Pancreas (tissue), 10 donors: ENCODE data around the gene SH3RF3. TPM values are rescaled to one million over a fixed set of nuclear protein-coding genes. Genes with fewer than 3 reads are reported as not detected.

Experiments used
- ATAC-seq, 4 donors: fragments of 200-7000 bp; cut with Tn5 transposase; one replicate each; pipeline versions ENCODE4 v1.8.0 to v1.9.1; 2020; ENCODE audit warnings: mild to moderate bottlenecking in 4 of 4, moderate library complexity in 4 of 4
- DNase-seq, 6 donors: peaks; one replicate each; pipeline ENCODE4 v3.0.0-alpha.2; 2020
- FAIRE-seq: peaks from 2 replicates; lab custom pipeline; 2012; peaks lifted over from hg19 to GRCh38; lab: Jason Lieb, UNC
- H3K27ac ChIP-seq, 4 donors: fragments of 200-600 bp; sonication (generic); 1 replicate in 3 of 4; 2 replicates in 1 of 4; pipeline versions ENCODE4 v1.5.0 to v1.8.0; 2020
- H3K27me3 ChIP-seq, 4 donors: fragments of 200-600 bp; one replicate each; pipeline ENCODE4 v1.8.0; 2021
- H3K36me3 ChIP-seq, 3 donors: fragments of 200-600 bp; sonication (generic) in 1 of 3; one replicate each; pipeline versions ENCODE4 v1.5.0 to v1.8.0; 2020 to 2021
- H3K4me1 ChIP-seq, 3 donors: fragments of 200-600 bp; one replicate each; pipeline ENCODE4 v1.8.0; 2021
- H3K4me3 ChIP-seq, 4 donors: fragments of 200-600 bp; sonication (generic) in 2 of 4; one replicate each; pipeline versions ENCODE4 v1.5.0 to v1.8.0; 2020 to 2021
- H3K9me3 ChIP-seq, 4 donors: fragments of 200-600 bp; one replicate each; pipeline ENCODE4 v1.8.0; 2021
- CTCF ChIP-seq, 4 donors: fragments of 200-600 bp; sonication (generic) in 3 of 4; IDR thresholded peaks; one replicate each; pipeline versions ENCODE4 v1.5.0 to v1.8.0; 2021; ENCODE audit warnings: antibody characterized with exemption in 4 of 4
- WGBS, 2 donors: extraction: QIAGEN DNeasy Blood & Tissue Kit; methylation state at CpG; one replicate each; pipeline ENCODE4 v1.1.7; 2013; 5-methylcytosine and 5-hydroxymethylcytosine counted together
- intact Hi-C, 3 donors: fragments of 100-400 bp; cut with DNase I; formaldehyde crosslinking; loops; one replicate each; pipeline versions ENCODE4 v1.11.1 to v1.14.2; 2022
- polyA plus RNA-seq, 2 donors: library from polyadenylated mRNA; stranded (reverse); fragments of 200-250 nt; gene quantifications; one replicate each; pipeline ENCODE4 v1.2.3, GENCODE V29; 2013
- total RNA-seq, 6 donors: library from RNA; stranded (reverse); fragmentation: NEBNext Ultra II Directional in 4 of 6; extraction: Animal tissue kit (Norgen Biotek cat#: 25700) in 4 of 6; gene quantifications; one replicate each; pipeline versions ENCODE4 v1.2.1 to v1.2.4, GENCODE V29; 2021 to 2023
- donor health status: healthy with polysubstance abuse.
- donor health status: DM: no; HTN: no; CAD: no; lungs with moderate emphysema.
- donor health status: DM: no; HTN: no; CAD: no.
- donor health status: control.
- donor health status: control.
- donor health status: Bipolar disorder and iron deficiency.
- donor health status: DM: yes; HTN: yes; CAD: no.
- donor health status: DM: no; HTN: no; CAD: no.
- donor health status: DM: no; HTN: no; CAD: no.
- donor health status: DM: yes; HTN: yes; CAD: no.

SH3RF3 gene
- total and polyA plus RNA-seq, 8 donors = 1.1 to 3.5 (median 1.8) TPM

GRCh38 chr2:109333414-109334210, 204.6 kb downstream of the SH3RF3 start:
- H3K4me1 ChIP-seq = no peaks in the 10 kb centered on the region
- no peaks in the 10 kb centered on the region for H3K36me3 ChIP-seq
- H3K9me3 ChIP-seq = no peaks in the 10 kb centered on the region
- ATAC-seq (peak in 1 of 4 donors; percentile 35), DNase-seq (no peak), FAIRE-seq (no peak)
- 65 to 76% methylated on average over 7 of the region's 7 CpGs for WGBS, 2 donors
- no peaks in the 10 kb centered on the region for H3K27me3 ChIP-seq
- intact Hi-C loops = no loop called here
- no peak overlapping the region for H3K27ac ChIP-seq
- H3K4me3 ChIP-seq = no peak overlapping the region
- TF ChIP-seq CTCF (IDR thresholded peaks at IDR 0.05) = no peak

GRCh38 chr2:109335631-109336176, 206.7 kb downstream of the SH3RF3 start:
- Histone ChIP-seq H3K9me3 (no peaks in the 10 kb centered on the region), H3K27ac (no peak overlapping the region), H3K4me3 (no peak overlapping the region), H3K4me1 (no peaks in the 10 kb centered on the region), H3K36me3 (no peaks in the 10 kb centered on the region), H3K27me3 (no peaks in the 10 kb centered on the region)
- ATAC-seq (no peak), DNase-seq (no peak), FAIRE-seq (no peak)
- no peak for TF ChIP-seq CTCF (IDR thresholded peaks at IDR 0.05)
- intact Hi-C loops = no loop called here
- WGBS, 2 donors = 74 to 81% methylated on average over 12 of the region's 12 CpGs

DNA sequence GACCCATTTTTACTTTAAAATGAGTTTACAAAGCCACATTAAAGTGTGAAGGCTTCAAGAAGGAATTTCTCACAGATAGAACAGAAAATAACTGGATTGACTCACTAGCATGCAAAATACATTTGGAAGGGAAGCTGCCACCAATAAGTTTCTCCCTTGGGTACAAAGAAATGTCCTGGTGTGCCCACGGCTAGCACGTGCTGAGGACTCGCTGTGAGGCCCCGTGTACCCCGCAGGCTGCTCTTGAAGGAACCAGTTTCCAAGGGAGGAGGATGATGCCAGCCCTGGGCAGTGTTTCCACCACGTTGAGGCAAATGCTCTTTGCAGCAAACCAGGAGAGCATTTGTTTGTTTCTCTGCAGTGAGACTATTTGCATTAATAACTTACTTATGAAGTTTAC, 207.3 kb downstream of the SH3RF3 start:
- ATAC-seq (no peak), FAIRE-seq (no peak), DNase-seq (no peak)
- H3K4me1 ChIP-seq = no peaks in the 10 kb centered on the region
- no peak overlapping the region for H3K27ac ChIP-seq
- no peak overlapping the region for H3K4me3 ChIP-seq
- H3K27me3 ChIP-seq = no peaks in the 10 kb centered on the region
- intact Hi-C loops = no loop called here
- no peak for TF ChIP-seq CTCF (IDR thresholded peaks at IDR 0.05)
- H3K9me3 ChIP-seq = no peaks in the 10 kb centered on the region
- WGBS, 2 donors = 29 to 54% methylated on average over 6 of the region's 6 CpGs
- H3K36me3 ChIP-seq = no peaks in the 10 kb centered on the region

GRCh38 chr2:109337221-109337620, 208.2 kb downstream of the SH3RF3 start:
- Histone ChIP-seq H3K9me3 (no peaks in the 10 kb centered on the region), H3K27me3 (no peaks in the 10 kb centered on the region), H3K4me3 (no peak overlapping the region), H3K4me1 (no peaks in the 10 kb centered on the region), H3K27ac (no peak overlapping the region), H3K36me3 (no peaks in the 10 kb centered on the region)
- TF ChIP-seq CTCF (IDR thresholded peaks at IDR 0.05) = no peak
- ATAC-seq = no peak
- 83 to 91% methylated on average over 9 of the region's 9 CpGs for WGBS, 2 donors
- intact Hi-C loops = no loop called here
- FAIRE-seq = no peak
- no peak for DNase-seq

- no peak for TF ChIP-seq CTCF (IDR thresholded peaks at IDR 0.05)
- WGBS, 2 donors = 74 to 80% methylated on average over 6 of the region's 6 CpGs
- H3K4me1 ChIP-seq = no peaks in the 10 kb centered on the region
- FAIRE-seq (no peak), ATAC-seq (no peak), DNase-seq (no peak)
- no peak overlapping the region for H3K4me3 ChIP-seq
- no peaks in the 10 kb centered on the region for H3K36me3 ChIP-seq
- H3K27me3 ChIP-seq = no peaks in the 10 kb centered on the region
- H3K27ac ChIP-seq = no peak overlapping the region
- intact Hi-C loops = no loop called here
- no peaks in the 10 kb centered on the region for H3K9me3 ChIP-seq
Observed at GRCh38 chr2:109339519-109339966, 210.5 kb downstream of the SH3RF3 start.
